Transverse colon (tissue), 4 donors: ENCODE data around the gene ANKS1B. TPM values are rescaled to one million over a fixed set of nuclear protein-coding genes. Genes with fewer than 3 reads are reported as not detected.

Experiments
- DNase-seq: peaks from one replicate; pipeline ENCODE4 v3.0.0-alpha.2; 2019
- H3K27ac ChIP-seq, 4 donors: fragments of 200-600 bp; sonication (generic); 2 replicates each; pipeline ENCODE4 v1.5.1; 2016 to 2018; ENCODE audit warnings: inconsistent platforms in 4 of 4
- H3K27me3 ChIP-seq: fragments of 200-600 bp; sonication (generic); 2 replicates; pipeline ENCODE4 v1.5.1; 2017; ENCODE audit warnings: inconsistent platforms
- H3K36me3 ChIP-seq, 4 donors: fragments of 200-600 bp; sonication (generic); 2 replicates each; pipeline ENCODE4 v1.5.1; 2017 to 2019; ENCODE audit warnings: inconsistent platforms in 4 of 4
- H3K4me1 ChIP-seq, 4 donors: fragments of 200-600 bp; sonication (generic); 2 replicates each; pipeline ENCODE4 v1.5.1; 2017 to 2020; ENCODE audit warnings: inconsistent platforms in 4 of 4
- H3K4me3 ChIP-seq, 4 donors: fragments of 200-600 bp; sonication (generic); 1 replicate in 1 of 4; 2 replicates in 3 of 4; pipeline versions ENCODE4 v1.5.1 to v1.6.1; 2017 to 2019; ENCODE audit warnings: inconsistent platforms in 4 of 4
- H3K9me3 ChIP-seq, 2 donors: fragments of 200-600 bp; sonication (generic); 2 replicates each; pipeline ENCODE4 v1.5.1; 2017 to 2019; ENCODE audit warnings: inconsistent platforms in 2 of 2
- EP300 ChIP-seq: sonication (generic); formaldehyde crosslinking; IDR thresholded peaks from one replicate; pipeline ENCODE4 v1.6.1; 2017; ENCODE audit warnings: antibody characterized with exemption, low read depth
- POLR2A ChIP-seq: fragments of 450-650 bp; IDR thresholded peaks from one replicate; pipeline ENCODE4 v1.6.1; 2016; ENCODE audit warnings: antibody characterized with exemption, mild to moderate bottlenecking, moderate library complexity
- POLR2AphosphoS5 ChIP-seq, 3 donors: sonication (generic); formaldehyde crosslinking; IDR thresholded peaks; one replicate each; pipeline ENCODE4 v1.6.1; 2016; ENCODE audit warnings: antibody characterized with exemption in 3 of 3
- WGBS, 2 donors: methylation state at CpG; one replicate each; pipeline ENCODE4 v1.1.5; 2018; ENCODE audit warnings: low coverage in 1 of 2; 5-methylcytosine and 5-hydroxymethylcytosine counted together
- in situ Hi-C, 4 donors: fragments of 200-750 bp; cut with MboI; loops; one replicate each; pipeline versions ENCODE4 v1.15.0 to v1.15.1; 2017; ENCODE audit warnings: low sequenced_read_pairs in 3 of 4, low pct_ligation_motif_present in 1 of 4, low pct_unique_long_range_greater_than_20kb in 1 of 4
- intact Hi-C: fragments of 100-400 bp; cut with DNase I; formaldehyde crosslinking; loops from one replicate; pipeline ENCODE4 v1.15.1; 2023; ENCODE audit warnings: low total_unique reads
- total RNA-seq, 4 donors: library from RNA; depleted of rRNA; stranded (reverse); fragments of >200 nt; gene quantifications; one replicate each; pipeline ENCODE4 v1.1.0, GENCODE V29; 2016
- TF ChIP-seq, protein P1 (sequence below), 5 experiments: fragments of 200-600 bp in 3 of 5; fragments of 450-650 bp in 2 of 5; sonication (generic) in 3 of 5; IDR thresholded peaks; 1 replicate in 2 of 5; 2 replicates in 3 of 5; pipeline ENCODE4 v1.5.1; 2016 to 2017; ENCODE audit warnings: antibody characterized with exemption in 5 of 5, inconsistent platforms in 3 of 5, mild to moderate bottlenecking in 2 of 5, moderate library complexity in 1 of 5

ANKS1B gene
- total RNA-seq, 4 donors from 2014 or later: 1.4 to 6.4 (median 3.5) TPM; not detected in 1

DNA sequence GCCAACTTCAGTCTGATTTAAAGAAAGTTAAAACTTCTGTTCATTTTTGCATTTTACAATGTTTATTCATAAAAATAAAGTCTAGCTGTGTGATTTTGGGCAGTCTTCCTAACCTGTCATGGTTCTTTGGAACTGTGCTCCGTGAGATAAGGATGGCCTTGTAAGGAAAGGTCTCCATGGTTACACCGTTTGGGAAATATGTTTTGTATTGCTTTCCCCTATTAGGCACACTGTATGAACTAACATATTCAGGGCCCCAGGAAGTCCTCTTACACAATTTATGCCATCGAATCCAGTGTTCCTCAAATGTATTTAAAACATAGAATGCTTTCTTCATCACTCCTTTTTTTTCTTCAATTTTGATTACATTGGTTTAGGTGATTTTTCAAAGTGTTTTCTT, 1285.2 kb downstream of the ANKS1B start:
- Histone ChIP-seq H3K9me3 (no peaks in the 10 kb centered on the region), H3K36me3 (peaks cover 0 to 13% (median 3%) of the 10 kb centered on the region in 4 donors), H3K4me3 (no peak overlapping the region), H3K4me1 (peaks cover 0 to 10% (median 2%) of the 10 kb centered on the region in 4 donors), H3K27ac (no peak overlapping the region), H3K27me3 (no peaks in the 10 kb centered on the region)
- no peak for DNase-seq
- WGBS, 2 donors: 59 to 66% methylated on average over 3 of the region's 3 CpGs
- intact Hi-C loops (no loop called here), in situ Hi-C loops (no loop called here)
- no peak for TF ChIP-seq POLR2A
- TF ChIP-seq, protein P1, sequence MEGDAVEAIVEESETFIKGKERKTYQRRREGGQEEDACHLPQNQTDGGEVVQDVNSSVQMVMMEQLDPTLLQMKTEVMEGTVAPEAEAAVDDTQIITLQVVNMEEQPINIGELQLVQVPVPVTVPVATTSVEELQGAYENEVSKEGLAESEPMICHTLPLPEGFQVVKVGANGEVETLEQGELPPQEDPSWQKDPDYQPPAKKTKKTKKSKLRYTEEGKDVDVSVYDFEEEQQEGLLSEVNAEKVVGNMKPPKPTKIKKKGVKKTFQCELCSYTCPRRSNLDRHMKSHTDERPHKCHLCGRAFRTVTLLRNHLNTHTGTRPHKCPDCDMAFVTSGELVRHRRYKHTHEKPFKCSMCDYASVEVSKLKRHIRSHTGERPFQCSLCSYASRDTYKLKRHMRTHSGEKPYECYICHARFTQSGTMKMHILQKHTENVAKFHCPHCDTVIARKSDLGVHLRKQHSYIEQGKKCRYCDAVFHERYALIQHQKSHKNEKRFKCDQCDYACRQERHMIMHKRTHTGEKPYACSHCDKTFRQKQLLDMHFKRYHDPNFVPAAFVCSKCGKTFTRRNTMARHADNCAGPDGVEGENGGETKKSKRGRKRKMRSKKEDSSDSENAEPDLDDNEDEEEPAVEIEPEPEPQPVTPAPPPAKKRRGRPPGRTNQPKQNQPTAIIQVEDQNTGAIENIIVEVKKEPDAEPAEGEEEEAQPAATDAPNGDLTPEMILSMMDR (IDR thresholded peaks at IDR 0.05): no peak
- TF ChIP-seq POLR2AphosphoS5 (IDR thresholded peaks at IDR 0.05): no peak
- TF ChIP-seq EP300: no peak

DNA sequence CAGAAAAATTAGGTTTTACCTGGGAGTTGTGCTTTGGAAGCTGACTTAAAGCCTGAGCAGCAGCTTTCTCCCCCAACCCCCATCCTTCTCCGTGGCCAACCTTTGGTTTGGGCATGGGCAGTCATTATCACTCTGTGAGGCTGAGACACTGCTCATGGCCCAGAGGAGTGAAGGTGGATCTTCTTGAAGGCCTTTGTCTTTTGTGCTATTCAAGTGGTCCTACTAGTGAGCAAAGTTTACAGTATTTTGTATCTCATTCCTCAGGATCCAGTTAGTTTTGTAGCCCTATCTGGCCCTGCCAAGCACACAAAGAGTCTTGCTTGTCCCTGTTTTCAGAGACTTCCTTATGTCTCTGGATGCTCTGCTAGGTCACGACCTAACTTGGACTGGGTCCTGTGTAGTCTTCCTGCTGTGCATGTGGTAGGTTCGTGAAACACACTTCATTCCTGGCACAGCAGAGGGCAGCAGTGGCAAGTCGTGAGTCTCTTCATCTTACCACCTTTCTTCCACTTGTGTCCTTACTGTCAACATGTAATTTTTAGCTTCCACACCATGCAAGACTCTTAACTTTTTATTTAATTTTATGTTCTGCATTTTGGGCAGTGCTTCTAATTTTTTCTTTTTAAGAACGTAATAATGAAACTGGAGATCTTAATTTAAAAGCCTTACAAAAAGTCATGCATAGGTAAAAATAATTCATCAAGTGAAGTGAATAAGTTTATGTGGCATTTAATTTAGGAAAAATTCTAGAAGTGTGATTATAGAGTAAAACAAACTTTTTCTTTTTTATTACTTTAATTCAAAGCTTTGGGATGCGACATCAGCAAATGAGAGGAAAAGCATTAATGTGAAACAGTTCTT, 1285.9 kb downstream of the ANKS1B start:
- H3K9me3 ChIP-seq: no peaks in the 10 kb centered on the region
- in situ Hi-C loops (no loop called here), intact Hi-C loops (no loop called here)
- no peak overlapping the region for H3K4me3 ChIP-seq
- no peak overlapping the region for H3K27ac ChIP-seq
- 44% methylated on average over 4 to 6 of the region's 6 CpGs for WGBS, 2 donors
- H3K36me3 ChIP-seq: peaks cover 0 to 19% (median 3%) of the 10 kb centered on the region in 4 donors
- no peaks in the 10 kb centered on the region for H3K27me3 ChIP-seq
- H3K4me1 ChIP-seq: peaks cover 0 to 10% (median 2%) of the 10 kb centered on the region in 4 donors
- TF ChIP-seq, protein P1 (IDR thresholded peaks at IDR 0.05): peak in 4 of 5 experiments; percentile 30 to 49 (median 40)
- no peak for TF ChIP-seq EP300
- peak; percentile 34 for DNase-seq

DNA sequence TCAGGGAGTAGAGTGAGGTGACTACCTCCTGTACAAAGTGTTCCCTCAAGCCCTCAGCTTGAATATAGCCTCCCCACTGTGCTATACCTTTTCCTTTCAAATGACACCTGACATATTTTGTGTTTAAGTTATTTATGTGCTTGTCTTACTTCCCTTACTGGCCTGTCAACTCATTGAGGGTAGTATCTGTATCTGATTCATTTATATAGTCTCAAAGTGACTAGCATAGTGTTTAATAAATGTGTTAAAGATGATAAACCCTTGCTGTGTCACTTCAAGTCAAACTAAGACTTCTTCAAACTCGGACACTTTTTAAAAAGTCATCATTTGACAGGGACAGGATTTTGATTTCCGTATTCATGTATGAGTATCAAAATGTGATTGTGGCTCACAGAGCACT, 1287.5 kb downstream of the ANKS1B start:
- TF ChIP-seq POLR2AphosphoS5 (IDR thresholded peaks at IDR 0.05) (no peak), EP300 (no peak), POLR2A (no peak)
- TF ChIP-seq, protein P1 (IDR thresholded peaks at IDR 0.05): no peak
- H3K27ac ChIP-seq: no peak overlapping the region
- in situ Hi-C loops (no loop called here), intact Hi-C loops (no loop called here)
- no peaks in the 10 kb centered on the region for H3K9me3 ChIP-seq
- no peaks in the 10 kb centered on the region for H3K27me3 ChIP-seq
- DNase-seq: no peak
- peaks cover 0 to 21% (median 5%) of the 10 kb centered on the region in 4 donors for H3K36me3 ChIP-seq
- H3K4me1 ChIP-seq: peaks cover 0 to 10% (median 2%) of the 10 kb centered on the region in 4 donors
- WGBS, 2 donors: 86 to 89% methylated on average over 2 of the region's 2 CpGs
- H3K4me3 ChIP-seq: no peak overlapping the region

DNA sequence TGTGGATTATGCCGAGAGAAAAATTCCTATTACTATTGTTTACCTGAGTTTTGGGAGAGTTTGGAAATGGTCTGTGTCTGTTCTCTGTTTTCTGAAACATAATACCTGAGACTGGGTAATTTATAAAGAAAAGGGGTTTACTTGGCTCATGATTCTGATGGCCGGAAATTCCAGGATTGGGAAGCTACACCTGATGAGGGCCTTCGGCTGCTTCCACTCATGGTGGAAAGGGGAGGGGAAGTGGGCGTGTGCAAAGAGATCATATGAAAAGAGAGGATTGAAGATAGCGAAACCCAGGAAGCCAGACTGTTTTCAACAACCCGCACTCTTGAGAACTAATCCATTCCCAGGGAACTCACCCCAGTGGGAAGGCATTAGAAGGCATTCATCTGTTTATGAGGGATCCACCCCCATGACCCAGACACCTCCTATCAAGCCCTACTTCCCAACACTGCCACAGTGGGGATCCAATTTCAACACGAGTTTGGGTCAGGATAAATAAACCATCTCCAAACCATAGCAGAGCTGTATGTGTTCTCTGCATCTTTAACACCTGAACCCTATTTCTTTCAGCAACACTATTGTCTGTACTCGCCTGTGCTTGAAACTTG, 1288.6 kb downstream of the ANKS1B start:
- Histone ChIP-seq H3K4me3 (no peak overlapping the region), H3K9me3 (no peaks in the 10 kb centered on the region), H3K27me3 (no peaks in the 10 kb centered on the region), H3K27ac (no peak overlapping the region), H3K4me1 (peaks cover 0 to 10% (median 2%) of the 10 kb centered on the region in 4 donors), H3K36me3 (peaks cover 0 to 22% (median 5%) of the 10 kb centered on the region in 4 donors)
- no peak for TF ChIP-seq POLR2AphosphoS5 (IDR thresholded peaks at IDR 0.05)
- TF ChIP-seq, protein P1 (IDR thresholded peaks at IDR 0.05): no peak
- no peak for TF ChIP-seq EP300
- no peak for TF ChIP-seq POLR2A
- 83 to 94% methylated on average over 8 of the region's 8 CpGs for WGBS, 2 donors
- in situ Hi-C loops: no loop called here
- intact Hi-C loops: no loop called here
- no peak for DNase-seq
